Small intestine (tissue), 4 donors: Measurements from ENCODE around the gene HKDC1. TPM values are rescaled to one million over a fixed set of nuclear protein-coding genes. Genes with fewer than 3 reads are reported as not detected.

Experiments
- polyA plus RNA-seq, 4 donors: library from polyadenylated mRNA; stranded (reverse) in 3 of 4; unstranded in 1 of 4; fragments of 200-250 nt in 3 of 4; fragments of 120-200 nt in 1 of 4; gene quantifications; one replicate each; pipeline versions ENCODE4 v1.2.1 to v1.2.3, GENCODE V29; 2013
- donor health status: healthy with polysubstance abuse.
- donor health status: Bipolar disorder and iron deficiency.
- donor health status: healthy.

HKDC1 gene
- polyA plus RNA-seq, 4 donors, result 45.7 to 119 (median 64.7) TPM

Other genes with a start within 250 kb of the HKDC1 start
- 10 to 100 TPM; 10.3 to 19.1 (median 13.3) TPM for gene KIFBP, start 231.5 kb upstream of the HKDC1 start, polyA plus RNA-seq
- 100 to 1,000 TPM in 1 of 4 donors, 10 to 100 TPM in 2, 1 to 10 TPM in 1; 8.1 to 155 (median 28.1) TPM for gene SRGN, start 132.2 kb upstream of the HKDC1 start, polyA plus RNA-seq
- gene VPS26A, start 96.2 kb upstream of the HKDC1 start, polyA plus RNA-seq, result 10 to 100 TPM; 34.0 to 58.2 (median 35.1) TPM
- gene SUPV3L1, start 40.1 kb upstream of the HKDC1 start, polyA plus RNA-seq, result 10 to 100 TPM; 30.4 to 46.5 (median 36.1) TPM
- gene HK1, start 58.2 kb downstream of the HKDC1 start, polyA plus RNA-seq, result 10 to 100 TPM in 1 of 4 donors, 1 to 10 TPM in 3; 3.8 to 21.8 (median 9.1) TPM
- gene TACR2, start 196.6 kb downstream of the HKDC1 start, polyA plus RNA-seq, result 1 to 10 TPM in 1 of 4 donors, under 1 TPM in 2, not detected in 1; 0.81 to 4.0 (median 0.86) TPM
- gene TSPAN15, start 231.1 kb downstream of the HKDC1 start, polyA plus RNA-seq, result 10 to 100 TPM; 43.2 to 72.1 (median 47.7) TPM